NCI-H748 treated with DMSO at 0.1 percent for 48 hours (cell line): ENCODE measurements around the gene AFAP1.

ENCODE experiments used
- DNase-seq: peaks from one replicate; lab custom pipeline; 2025; lab: John Stamatoyannopoulos, UW

AFAP1 gene

GRCh38 chr4:7737752-7738457 lies 201.8 kb downstream of the AFAP1 start:
- no peak for DNase-seq

DNA sequence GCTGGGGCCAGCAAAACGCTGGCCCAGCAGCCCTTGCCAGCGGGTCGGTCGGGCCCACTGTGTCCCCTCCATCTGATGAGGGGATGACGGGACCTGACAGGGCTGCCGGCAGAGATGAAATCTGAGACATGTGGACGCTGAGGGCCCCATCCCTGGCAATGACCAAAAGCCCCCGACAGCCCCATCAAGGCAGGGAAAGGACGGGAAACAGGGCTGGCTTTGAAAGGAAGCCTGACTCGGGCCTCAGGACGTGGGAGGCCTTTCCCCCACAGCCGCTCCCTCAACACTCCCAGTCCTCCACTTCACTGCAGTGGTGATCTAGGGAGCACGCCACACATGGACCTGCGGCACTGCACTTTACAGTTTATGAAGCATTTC lies 202.4 kb downstream of the AFAP1 start:
- no peak for DNase-seq

DNA sequence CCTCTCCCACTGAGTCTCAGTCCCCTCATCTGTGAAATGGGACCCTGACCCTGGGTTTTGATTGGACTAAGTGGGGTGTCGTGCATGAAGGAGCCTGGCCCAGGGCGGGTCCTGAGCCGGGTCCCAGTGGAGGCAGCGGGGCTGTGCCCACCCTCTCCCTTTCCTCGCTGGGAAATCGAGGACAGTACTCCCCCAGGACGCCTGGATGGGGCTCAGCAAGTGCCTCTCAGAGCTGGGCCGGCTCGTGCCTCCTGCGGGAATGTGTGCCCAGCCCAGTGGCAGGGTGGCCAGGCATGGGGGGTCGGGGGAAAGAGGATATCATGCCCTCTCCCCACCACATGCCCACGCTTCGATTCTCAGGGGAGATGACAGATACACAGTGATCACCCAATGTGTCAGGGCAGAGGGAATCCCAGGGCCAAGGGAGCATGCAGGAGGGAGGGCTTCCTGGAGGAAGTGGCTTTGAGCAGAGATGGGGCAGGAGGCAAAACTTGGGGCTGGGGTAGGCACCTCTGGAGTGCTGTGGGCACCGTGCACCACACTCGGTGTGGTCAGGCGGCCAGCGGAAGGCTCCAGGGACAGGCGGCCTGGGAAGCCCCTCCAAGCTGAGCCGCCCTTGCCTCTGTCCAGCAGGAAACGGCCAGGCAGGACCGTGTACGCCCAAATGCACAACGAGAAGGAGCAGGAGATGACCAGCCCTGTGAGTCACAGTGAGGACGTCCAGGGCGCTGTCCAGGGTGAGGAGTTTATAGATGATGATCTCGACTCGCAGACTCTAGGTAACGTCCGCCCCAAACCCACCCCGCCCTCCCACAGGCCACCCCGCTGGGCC lies 203.0 kb downstream of the AFAP1 start:
- no peak for DNase-seq

DNA sequence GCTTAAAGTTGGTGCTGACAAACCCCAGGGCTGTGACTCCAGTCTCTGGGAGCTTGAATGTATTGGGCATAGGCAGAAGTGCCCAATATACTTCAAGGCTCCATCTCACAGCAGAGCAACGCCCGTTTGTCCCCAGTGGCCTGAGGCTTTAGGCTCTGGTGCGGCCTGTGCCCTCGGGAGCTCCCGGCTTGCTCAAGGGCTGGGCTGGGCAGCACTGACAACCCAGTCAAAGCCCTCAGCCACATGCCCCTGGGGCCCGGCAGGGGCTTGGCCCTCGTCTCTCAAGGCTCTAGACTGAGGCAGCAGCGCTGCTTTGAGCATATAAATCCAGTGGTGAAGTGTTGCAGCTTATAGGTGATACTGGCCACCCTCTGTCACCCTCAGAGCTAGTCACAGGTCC lies 203.7 kb downstream of the AFAP1 start:
- no peak for DNase-seq

DNA sequence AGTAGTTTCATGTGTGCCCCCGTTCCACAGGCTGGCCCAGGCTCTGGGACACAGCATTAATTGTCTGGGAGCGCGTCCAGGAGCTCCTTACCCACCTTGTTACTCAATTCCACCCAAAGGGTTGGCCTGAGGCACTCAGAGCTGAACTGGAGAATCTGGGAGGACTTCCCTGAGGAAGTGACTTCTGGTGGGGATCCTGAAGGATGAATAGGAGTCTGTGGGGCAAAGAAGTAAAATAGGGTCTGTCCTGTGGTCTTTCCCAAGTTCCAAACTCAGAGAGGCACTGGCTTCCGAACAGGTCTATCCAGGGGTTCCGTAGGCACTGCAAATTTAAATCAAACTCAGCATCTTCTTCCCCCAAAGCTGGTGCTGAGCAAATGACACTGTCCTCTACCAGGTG lies 204.3 kb downstream of the AFAP1 start:
- no peak for DNase-seq

DNA sequence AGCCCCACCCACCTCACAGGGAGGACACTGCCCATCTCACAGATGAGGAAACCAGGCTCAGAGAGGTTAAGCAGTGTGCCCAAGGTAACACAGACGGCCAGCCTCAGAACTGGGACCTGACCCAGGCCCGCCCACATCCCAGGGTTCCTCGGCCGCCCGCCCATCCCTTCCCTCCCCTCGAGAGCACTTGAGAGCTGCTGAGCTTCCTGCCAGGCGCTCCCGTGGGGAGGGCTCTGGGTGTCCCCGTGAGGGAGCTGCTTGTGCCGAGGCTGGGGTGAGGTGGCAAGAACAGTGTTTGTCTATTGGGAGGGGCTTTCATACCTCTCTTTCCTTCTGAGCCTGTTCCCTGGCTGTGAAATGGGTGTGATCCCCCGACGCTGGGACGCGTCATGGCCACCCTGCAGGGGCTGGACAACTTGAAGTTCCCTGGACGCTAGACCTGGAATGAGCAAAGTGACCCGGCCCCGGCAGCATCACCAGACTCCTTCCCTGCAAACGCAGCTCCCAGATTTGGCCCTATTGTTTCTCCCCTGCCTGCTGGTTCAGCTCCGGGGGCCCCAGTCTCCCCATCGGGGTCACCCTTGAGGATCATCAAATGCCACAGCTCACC lies 204.9 kb downstream of the AFAP1 start:
- no peak for DNase-seq

DNA sequence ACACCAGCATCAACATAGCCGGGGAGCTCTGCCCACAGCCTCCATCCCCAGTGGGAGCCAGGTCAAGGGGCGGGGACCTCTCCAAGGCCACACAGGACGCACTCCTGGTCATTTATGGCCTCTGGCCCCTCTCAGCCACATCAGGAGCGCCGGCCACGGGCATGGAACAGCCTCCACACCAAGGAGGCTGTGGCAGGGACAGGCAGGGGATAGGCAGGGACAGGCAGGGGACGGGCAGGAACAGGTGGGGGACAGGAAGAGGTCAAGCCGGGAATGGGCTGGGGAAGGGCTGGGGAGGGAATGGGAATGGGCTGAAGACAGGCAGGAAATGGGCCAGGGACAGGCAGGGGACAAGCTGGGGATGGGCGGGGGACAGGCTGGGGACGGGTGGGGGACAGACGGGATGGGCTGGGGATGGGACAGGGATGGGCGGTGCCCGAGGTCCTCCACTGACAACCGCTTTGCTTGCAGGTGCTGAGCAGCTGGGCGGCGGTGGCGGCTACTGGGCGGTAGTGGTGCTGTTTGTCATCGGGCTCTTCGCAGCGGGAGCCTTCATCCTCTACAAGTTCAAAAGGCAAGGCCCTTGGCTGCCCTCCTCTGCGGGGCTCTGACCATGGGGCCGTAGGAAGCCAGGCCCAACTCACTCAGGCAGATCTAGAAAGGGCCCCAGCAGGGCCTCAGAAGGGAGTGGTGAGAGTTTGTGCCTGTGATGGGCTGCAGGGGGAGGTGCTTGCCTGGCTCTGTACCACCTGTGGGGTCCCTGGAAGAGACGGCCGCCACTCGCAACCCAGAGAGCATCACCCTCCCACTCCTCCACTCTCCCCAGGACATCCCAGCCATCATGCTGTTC lies 205.6 kb downstream of the AFAP1 start:
- DNase-seq, result no peak

GRCh38 chr4:7733201-7733600 lies 206.5 kb downstream of the AFAP1 start:
- no peak for DNase-seq

- DNase-seq, result no peak
These were observed 207.4 kb downstream of the AFAP1 start for GRCh38 chr4:7732263-7732662.

DNA sequence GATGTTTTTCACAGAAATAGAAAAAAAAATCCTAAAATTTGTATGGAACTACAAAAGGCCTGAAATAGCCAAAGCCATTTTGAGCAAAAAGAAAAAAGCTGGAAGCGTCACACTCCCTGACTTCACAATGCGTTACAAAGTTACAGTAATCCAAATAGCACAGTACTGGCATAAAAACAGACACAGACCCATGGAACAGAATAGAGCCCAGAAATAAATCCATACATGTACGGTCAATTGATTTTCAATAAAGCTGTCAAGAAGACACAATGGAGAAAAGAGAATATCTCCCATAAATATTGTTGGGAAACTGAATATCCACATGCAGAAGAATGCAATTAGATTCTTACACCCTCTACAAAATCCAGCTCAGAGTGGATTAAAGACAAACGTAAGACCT lies 208.2 kb downstream of the AFAP1 start:
- DNase-seq, result no peak

- no peak for DNase-seq
These were observed 211.9 kb downstream of the AFAP1 start for GRCh38 chr4:7727749-7728148.

DNA sequence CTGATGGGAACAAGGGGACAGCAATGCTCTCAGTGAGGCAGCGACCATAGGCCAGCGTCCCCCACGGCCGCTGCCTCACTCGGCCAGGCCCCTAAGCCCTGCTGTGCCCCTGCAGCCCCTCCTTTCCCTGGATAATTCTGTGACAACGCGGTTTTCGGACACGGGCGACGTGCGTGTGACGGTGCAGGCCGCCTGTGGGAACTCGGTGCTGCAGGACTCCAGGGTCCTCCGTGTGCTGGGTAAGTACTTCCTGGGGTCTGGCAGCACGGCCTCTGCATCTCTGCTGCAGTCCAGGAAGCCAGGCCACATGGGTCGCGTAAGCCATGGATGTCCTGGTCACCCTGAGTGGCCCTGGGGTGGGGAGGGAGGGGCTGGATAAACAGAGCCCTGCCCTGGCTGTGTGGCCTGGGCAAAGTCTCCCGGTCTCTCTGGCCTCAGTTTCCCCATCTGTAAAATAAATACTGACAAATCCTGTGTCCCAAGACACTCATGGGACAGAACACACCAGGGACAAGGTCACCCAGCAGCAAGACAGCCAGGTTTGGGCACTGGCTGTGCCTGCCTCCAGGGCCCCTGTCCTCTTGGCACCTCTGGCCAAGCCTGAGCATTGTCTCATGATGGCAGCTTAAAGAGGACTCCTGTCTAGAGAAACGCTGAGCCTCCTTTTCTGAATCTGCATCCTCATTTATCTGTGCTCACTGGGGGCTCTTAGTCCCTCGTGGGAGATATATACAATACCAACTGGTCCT lies 212.8 kb downstream of the AFAP1 start:
- DNase-seq, result no peak

GRCh38 chr4:7725951-7726350 lies 213.7 kb downstream of the AFAP1 start:
- DNase-seq, result no peak

DNA sequence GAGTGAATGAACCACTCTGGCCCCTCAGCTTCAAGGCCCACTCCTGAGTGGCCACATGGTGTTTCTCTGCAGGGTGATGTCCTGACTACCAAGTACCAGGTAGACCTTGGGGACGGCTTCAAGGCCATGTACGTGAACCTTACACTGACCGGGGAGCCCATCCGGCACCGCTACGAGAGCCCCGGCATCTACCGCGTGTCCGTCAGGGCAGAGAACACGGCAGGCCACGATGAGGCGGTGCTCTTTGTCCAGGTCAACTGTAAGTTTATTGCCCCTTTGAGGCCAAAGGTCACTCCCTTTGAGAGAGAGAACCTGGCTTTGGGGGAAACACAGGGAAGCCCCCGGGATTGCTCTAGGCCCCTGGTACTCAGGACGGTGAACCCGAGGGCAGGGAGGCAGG lies 216.0 kb downstream of the AFAP1 start:
- DNase-seq, result no peak

- no peak for DNase-seq
These were observed 216.8 kb downstream of the AFAP1 start for GRCh38 chr4:7722766-7723387.

DNA sequence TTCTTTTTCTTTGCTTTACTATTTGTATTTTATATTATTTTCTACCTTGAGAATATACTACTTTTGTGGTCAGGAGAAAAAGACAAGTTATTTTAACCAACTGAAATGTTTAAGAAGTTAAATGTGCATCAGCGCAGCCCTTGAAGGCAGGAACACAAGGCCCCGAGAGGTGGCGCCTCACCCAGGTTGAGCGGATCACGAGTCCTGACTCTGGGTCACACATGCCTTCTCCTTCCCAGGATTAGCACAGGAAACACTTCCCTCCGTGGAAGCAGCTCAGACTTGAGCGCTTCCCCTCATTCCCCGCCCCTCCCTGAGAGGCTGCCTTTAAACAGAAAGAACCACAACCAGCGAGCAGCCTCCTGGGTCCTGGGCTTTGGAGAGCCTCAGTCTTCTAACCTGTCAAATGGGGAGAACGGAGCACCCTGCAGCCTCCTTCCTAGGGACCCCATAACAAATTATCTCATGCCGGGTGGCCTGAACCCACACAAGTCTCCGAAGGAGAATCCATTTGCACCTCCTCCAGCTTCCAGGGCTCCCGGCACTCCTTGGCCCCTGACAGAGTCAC lies 217.6 kb downstream of the AFAP1 start:
- DNase-seq, result no peak

DNA sequence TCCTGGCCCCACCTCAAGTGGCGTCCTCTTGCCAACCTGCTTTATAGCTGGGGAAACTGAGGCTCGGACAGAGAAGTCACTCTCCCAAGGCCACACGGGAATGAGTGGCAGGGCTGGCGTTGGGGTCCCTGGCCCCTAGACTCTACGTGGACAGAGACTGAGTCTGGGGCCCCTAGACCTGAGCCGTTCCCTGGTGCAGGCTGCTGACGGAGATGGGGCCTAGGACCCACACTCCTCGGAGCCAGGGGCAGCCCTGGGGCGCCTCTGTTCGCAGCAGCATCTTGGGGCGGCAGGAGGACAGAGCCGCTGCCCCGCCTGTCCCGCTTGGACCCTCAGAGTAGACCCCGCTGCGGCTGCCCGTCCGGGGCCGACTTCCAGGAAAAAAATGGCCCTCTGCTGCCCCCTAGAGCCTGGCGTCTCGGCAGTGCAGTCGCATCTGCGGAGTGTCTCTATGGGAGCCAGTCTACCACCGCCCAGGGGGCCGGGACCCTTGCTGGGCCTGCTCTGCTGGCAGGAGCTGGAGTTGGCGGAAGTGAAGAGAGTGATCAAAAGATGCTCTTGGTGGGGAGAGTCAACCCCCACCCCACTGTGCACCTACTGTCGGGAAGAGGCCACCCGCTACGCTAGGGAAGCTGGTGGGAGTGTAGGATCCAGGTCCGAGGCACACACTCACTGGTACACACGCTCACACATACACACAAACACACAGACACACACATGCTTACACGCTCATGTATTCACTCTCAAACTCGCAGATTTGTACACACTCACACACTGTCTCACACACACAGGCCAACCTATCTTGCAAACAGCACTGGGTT lies 220.1 kb downstream of the AFAP1 start:
- no peak for DNase-seq

- DNase-seq, result no peak
These were observed 221.6 kb downstream of the AFAP1 start for GRCh38 chr4:7717946-7718490.

- DNase-seq, result no peak
These were observed 222.5 kb downstream of the AFAP1 start for GRCh38 chr4:7717161-7717560.
